Sigmoid colon (tissue), 4 donors: ENCODE results near the gene U2AF1.
"Not testable (repeated sequence)": the region's sequence is repeated elsewhere in the genome, so short reads cannot be mapped to it uniquely, and the experiment has no call there.

Experiments
- CTCF ChIP-seq, 4 experiments: fragments of 450-650 bp in 3 of 4; fragments of 200-600 bp in 1 of 4; IDR thresholded peaks; one replicate each; pipeline ENCODE4 v1.5.1; 2016 to 2019; ENCODE audit warnings: antibody characterized with exemption in 4 of 4, mild to moderate bottlenecking in 3 of 4, moderate library complexity in 2 of 4
- EP300 ChIP-seq, 4 donors: sonication (generic); formaldehyde crosslinking; IDR thresholded peaks; one replicate each; pipeline ENCODE4 v1.6.1; 2017; ENCODE audit warnings: antibody characterized with exemption in 4 of 4
- POLR2AphosphoS5 ChIP-seq, 4 donors: sonication (generic); formaldehyde crosslinking; IDR thresholded peaks; one replicate each; pipeline ENCODE4 v1.6.1; 2017; ENCODE audit warnings: antibody characterized with exemption in 4 of 4

GRCh38 chr21:43074401-43075169 is 32.8 kb downstream of the U2AF1 start:
- not testable (repeated sequence) for TF ChIP-seq CTCF, EP300, POLR2AphosphoS5 (IDR thresholded peaks at IDR 0.05)
